ENCODE results near the gene CRIM1. TPM values are rescaled to one million over a fixed set of nuclear protein-coding genes. Genes with fewer than 3 reads are reported as not detected.
A peak's percentile ranks its signal among the peaks of the same experiment; 100 is the strongest.

CRIM1 gene
- polyA plus RNA-seq, 2 of the 4 experiments (the other 2 are of a cell fraction): 127 to 208 TPM

DNA sequence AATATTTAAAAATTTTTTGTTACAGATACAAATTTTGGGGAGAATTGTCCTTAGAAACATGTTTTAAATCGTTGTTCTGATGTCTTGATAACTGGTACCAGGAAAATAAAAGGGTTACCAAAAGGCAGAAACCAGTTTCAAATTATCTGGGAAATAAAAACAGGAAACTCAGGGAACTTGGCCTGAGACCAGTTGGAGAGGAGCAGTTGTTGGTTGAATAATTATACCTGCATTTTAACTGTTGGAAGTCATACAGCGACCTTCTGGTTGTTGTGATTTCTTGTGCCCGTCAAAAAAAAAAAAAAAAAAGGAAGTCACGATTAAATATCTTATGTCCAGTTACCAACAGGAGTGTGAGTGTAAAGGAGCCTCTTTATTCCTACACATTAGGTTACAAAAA lies 51.8 kb downstream of the CRIM1 start (continued):
- TF ChIP-seq, protein P1, sequence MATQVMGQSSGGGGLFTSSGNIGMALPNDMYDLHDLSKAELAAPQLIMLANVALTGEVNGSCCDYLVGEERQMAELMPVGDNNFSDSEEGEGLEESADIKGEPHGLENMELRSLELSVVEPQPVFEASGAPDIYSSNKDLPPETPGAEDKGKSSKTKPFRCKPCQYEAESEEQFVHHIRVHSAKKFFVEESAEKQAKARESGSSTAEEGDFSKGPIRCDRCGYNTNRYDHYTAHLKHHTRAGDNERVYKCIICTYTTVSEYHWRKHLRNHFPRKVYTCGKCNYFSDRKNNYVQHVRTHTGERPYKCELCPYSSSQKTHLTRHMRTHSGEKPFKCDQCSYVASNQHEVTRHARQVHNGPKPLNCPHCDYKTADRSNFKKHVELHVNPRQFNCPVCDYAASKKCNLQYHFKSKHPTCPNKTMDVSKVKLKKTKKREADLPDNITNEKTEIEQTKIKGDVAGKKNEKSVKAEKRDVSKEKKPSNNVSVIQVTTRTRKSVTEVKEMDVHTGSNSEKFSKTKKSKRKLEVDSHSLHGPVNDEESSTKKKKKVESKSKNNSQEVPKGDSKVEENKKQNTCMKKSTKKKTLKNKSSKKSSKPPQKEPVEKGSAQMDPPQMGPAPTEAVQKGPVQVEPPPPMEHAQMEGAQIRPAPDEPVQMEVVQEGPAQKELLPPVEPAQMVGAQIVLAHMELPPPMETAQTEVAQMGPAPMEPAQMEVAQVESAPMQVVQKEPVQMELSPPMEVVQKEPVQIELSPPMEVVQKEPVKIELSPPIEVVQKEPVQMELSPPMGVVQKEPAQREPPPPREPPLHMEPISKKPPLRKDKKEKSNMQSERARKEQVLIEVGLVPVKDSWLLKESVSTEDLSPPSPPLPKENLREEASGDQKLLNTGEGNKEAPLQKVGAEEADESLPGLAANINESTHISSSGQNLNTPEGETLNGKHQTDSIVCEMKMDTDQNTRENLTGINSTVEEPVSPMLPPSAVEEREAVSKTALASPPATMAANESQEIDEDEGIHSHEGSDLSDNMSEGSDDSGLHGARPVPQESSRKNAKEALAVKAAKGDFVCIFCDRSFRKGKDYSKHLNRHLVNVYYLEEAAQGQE (IDR thresholded peaks at IDR 0.05): no peak
- TF ChIP-seq RCOR1 (IDR thresholded peaks at IDR 0.05; ENCODE audit: low read depth, low read length) (no peak), MAFK (IDR thresholded peaks at IDR 0.05; ENCODE audit: partially characterized antibody) (no peak), RNF2 (IDR thresholded peaks at IDR 0.05; ENCODE audit: borderline replicate concordance, low read depth) (no peak)

DNA sequence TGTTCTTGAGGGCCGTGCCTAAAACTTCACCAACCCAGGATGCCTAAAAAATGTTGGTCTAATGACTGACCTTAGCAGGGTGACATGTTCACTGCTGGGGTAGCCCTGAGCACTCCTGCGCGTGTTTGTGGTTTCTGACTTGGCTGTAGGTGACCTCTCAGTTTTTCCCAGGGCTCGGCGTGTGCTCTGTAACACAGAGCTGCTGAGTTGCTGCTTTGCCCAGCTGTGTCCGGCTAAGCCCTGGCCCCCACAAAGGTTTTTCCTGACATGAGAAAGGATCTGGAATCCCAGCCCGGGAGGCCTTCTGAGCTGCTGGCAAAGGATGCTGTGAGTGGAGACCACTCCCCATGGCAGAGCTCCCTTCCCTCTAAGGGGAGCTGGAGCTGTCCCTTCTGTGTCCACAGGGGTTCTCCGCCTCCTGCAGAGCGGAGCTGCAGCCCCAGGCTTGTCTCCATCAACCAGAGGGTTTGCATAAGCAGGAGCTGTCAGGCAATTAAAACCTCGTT lies 52.7 kb downstream of the CRIM1 start:
- CTCF ChIA-PET: interaction anchor here (0.6 to 2.4 kb wide), 10 partner anchors 9 to 75 kb away, joined by 3 to 12 read pairs (median 4); no protein-coding TSS in a partner anchor
- TF ChIP-seq HDAC2 (IDR thresholded peaks at IDR 0.05): no peak
- no peak for TF ChIP-seq BHLHE40 (IDR thresholded peaks at IDR 0.05; ENCODE audit: low read depth, low read length)
- TF ChIP-seq HEYL (CRISPR knock-in tag; IDR thresholded peaks at IDR 0.05): no peak
- TF ChIP-seq EP300 (IDR thresholded peaks at IDR 0.05): no peak
- TF ChIP-seq, protein P2, sequence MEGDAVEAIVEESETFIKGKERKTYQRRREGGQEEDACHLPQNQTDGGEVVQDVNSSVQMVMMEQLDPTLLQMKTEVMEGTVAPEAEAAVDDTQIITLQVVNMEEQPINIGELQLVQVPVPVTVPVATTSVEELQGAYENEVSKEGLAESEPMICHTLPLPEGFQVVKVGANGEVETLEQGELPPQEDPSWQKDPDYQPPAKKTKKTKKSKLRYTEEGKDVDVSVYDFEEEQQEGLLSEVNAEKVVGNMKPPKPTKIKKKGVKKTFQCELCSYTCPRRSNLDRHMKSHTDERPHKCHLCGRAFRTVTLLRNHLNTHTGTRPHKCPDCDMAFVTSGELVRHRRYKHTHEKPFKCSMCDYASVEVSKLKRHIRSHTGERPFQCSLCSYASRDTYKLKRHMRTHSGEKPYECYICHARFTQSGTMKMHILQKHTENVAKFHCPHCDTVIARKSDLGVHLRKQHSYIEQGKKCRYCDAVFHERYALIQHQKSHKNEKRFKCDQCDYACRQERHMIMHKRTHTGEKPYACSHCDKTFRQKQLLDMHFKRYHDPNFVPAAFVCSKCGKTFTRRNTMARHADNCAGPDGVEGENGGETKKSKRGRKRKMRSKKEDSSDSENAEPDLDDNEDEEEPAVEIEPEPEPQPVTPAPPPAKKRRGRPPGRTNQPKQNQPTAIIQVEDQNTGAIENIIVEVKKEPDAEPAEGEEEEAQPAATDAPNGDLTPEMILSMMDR (IDR thresholded peaks at IDR 0.05): no peak
- no peak for TF ChIP-seq MYC (IDR thresholded peaks at IDR 0.05; ENCODE audit: borderline replicate concordance, low read length)
- TF ChIP-seq RARB (CRISPR knock-in tag; IDR thresholded peaks at IDR 0.05): no peak
- TF ChIP-seq ZNF302 (CRISPR knock-in tag; IDR thresholded peaks at IDR 0.05): no peak
- no peak for TF ChIP-seq EHF (CRISPR knock-in tag; IDR thresholded peaks at IDR 0.05)
- no peak for TF ChIP-seq CEBPB (IDR thresholded peaks at IDR 0.05)
- TF ChIP-seq, protein P1 (IDR thresholded peaks at IDR 0.05): no peak
- no peak for TF ChIP-seq FOSB (CRISPR knock-in tag; IDR thresholded peaks at IDR 0.05)
- no peak for TF ChIP-seq JUN (IDR thresholded peaks at IDR 0.05)
- TF ChIP-seq, protein P3, sequence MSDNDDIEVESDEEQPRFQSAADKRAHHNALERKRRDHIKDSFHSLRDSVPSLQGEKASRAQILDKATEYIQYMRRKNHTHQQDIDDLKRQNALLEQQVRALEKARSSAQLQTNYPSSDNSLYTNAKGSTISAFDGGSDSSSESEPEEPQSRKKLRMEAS (IDR thresholded peaks at IDR 0.05): 0 out of 2 replicates have a peak, but pooled peaks have one; percentile 25
- no peak for TF ChIP-seq HOXA7 (CRISPR knock-in tag; IDR thresholded peaks at IDR 0.05)
- no peak for TF ChIP-seq ZFP36 (IDR thresholded peaks at IDR 0.05; ENCODE audit: borderline replicate concordance, partially characterized antibody)
- 0 out of 2 replicates have a peak, but pooled peaks have one; percentile 37 for TF ChIP-seq TFCP2L1 (CRISPR knock-in tag; IDR thresholded peaks at IDR 0.05)
- Histone ChIP-seq H3K27ac (peak overlapping the region; percentile 86 to 92), H3K9me3 (no peaks in the 10 kb centered on the region), H3K4me3 (no peak overlapping the region), H3K4me2 (peak overlapping the region; percentile 93), H3K4me1 (peaks cover 98% of the 10 kb centered on the region)
- POLR2A ChIA-PET: interaction anchor here (1.2 kb wide), 1 partner anchor 53 kb away, joined by 7 read pairs; the partner anchor contains the start of gene CRIM1
- WGBS (ENCODE audit: missing lambda C conversion rate): 56% methylated on average over 10 of the region's 10 CpGs
- ATAC-seq (peak; percentile 13 to 25; a peak in 4 of 6 replicates), DNase-seq (ENCODE audit: low read depth in 1 of 2, low spot score in 1 of 2) (peak in 1 of 2 experiments; percentile 45), FAIRE-seq (peak; percentile 59)
